Astrocyte of the cerebellum (primary cell): ENCODE results near the gene RAB44.

Experiments
- DNase-seq: peaks from one replicate; pipeline ENCODE4 v3.0.0-alpha.2; 2011; ENCODE audit warnings: low read depth
- H3K4me3 ChIP-seq: 2 replicates; pipeline ENCODE4 v1.5.1; 2011; ENCODE audit warnings: mild to moderate bottlenecking, low read depth, low read length, moderate library complexity
- CTCF ChIP-seq: IDR thresholded peaks from 2 replicates; pipeline ENCODE4 v1.5.1; 2012; ENCODE audit warnings: low read length, low read depth, moderate library complexity, mild to moderate bottlenecking; ENCODE audit errors: missing control alignments
- in situ Hi-C: cut with HindIII; loops from 2 replicates; pipeline ENCODE4 v1.10.0; 2017; ENCODE audit warnings: low sequenced_read_pairs

The RAB44 gene

GRCh38 chr6:36685926-36686667, 11.5 kb upstream of the RAB44 start:
- H3K4me3 ChIP-seq: no peak overlapping the region
- no peak for TF ChIP-seq CTCF
- in situ Hi-C loops: no loop called here
- DNase-seq: no peak

GRCh38 chr6:36686668-36687513, 10.7 kb upstream of the RAB44 start:
- H3K4me3 ChIP-seq: no peak overlapping the region
- no peak for DNase-seq
- in situ Hi-C loops: no loop called here
- TF ChIP-seq CTCF: no peak

- TF ChIP-seq CTCF: no peak
- in situ Hi-C loops: no loop called here
- no peak for DNase-seq
- no peak overlapping the region for H3K4me3 ChIP-seq
These were observed 9.4 kb upstream of the RAB44 start for GRCh38 chr6:36688063-36688738.

GRCh38 chr6:36688739-36689075, 8.9 kb upstream of the RAB44 start:
- in situ Hi-C loops: no loop called here
- TF ChIP-seq CTCF: no peak
- no peak for DNase-seq
- H3K4me3 ChIP-seq: no peak overlapping the region

- in situ Hi-C loops: no loop called here
- no peak overlapping the region for H3K4me3 ChIP-seq
- no peak for TF ChIP-seq CTCF
- DNase-seq: no peak
These were observed 6.6 kb upstream of the RAB44 start for GRCh38 chr6:36691011-36691410.

GRCh38 chr6:36691612-36692011, 6.0 kb upstream of the RAB44 start:
- DNase-seq: no peak
- TF ChIP-seq CTCF: no peak
- in situ Hi-C loops: no loop called here
- no peak overlapping the region for H3K4me3 ChIP-seq
